GM19238 (cell line): ENCODE data around the gene SELENOI.
"Not testable (repeated sequence)": the region's sequence is repeated elsewhere in the genome, so short reads cannot be mapped to it uniquely, and the experiment has no call there.

ENCODE experiments used
- DNase-seq: peaks from one replicate; pipeline ENCODE4 v3.0.0; 2011; ENCODE audit warnings: low spot score; ENCODE audit not compliant: insufficient read length

The SELENOI gene

GRCh38 chr2:26345545-26346453 is at the start of gene SELENOI:
Gene SELENOI, plus strand, starts transcription at chr2:26346143. Its CDS starts 90 bp downstream, at chr2:26346233.
- peak; percentile 79 for DNase-seq

GRCh38 chr2:26297061-26297460 is 48.9 kb upstream of the SELENOI start:
- DNase-seq = no peak

DNA sequence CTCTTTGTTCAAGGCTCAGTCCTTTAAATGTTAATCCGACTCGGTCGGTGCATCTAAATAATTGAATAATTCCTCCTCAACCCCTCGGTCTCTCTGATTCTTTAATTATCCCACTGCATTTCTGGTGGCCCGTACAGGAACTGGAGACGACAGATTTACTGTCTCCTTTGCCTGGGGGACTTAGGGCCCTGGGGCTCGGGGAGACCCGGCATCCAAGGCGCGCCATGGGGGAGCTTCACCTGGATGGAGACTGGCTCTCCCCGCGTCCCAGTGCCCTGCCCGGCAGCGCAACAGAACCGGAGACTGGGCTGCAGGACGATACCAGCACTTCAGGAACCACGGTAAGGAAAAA is 47.7 kb upstream of the SELENOI start:
- no peak for DNase-seq

DNA sequence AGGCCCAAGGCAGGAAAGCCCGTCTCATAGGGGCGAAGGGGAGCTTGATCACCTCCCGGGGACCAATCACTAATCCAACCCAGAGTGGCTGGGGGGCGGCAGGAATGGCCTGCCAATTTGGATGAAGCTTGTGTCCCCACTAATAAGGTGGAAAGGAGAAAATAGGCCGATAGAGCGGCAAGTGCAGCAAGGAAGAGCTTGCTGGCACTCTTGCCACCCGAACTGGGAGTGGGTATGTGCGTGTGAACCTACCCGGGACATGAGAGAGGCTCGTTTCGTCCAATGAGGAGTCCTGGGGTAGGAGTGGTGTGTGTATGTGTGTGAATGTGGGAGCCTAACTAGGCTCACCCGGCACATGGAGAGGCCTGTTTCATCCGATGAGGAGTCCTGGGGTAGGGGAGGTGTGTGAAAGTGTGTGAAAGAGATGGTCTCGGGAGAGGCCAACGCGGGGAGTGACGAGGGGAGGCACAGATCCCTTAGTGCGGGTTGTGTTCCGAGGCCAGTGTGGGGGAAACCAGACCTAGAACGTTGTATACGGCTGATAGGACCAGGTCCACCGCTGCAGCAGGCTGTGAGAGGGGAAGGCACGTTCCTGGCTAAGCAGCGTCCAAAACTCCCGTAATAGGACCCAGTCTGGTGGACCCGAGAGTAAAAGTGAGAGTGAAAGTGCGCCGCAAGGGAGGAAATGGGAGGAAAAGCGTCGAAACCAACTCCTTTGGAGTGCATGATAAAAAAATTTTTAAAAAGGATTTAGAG is 47.1 kb upstream of the SELENOI start:
- no peak for DNase-seq

- no peak for DNase-seq
Observed at GRCh38 chr2:26299471-26300101, 46.4 kb upstream of the SELENOI start.

- DNase-seq = no peak
Observed at GRCh38 chr2:26300234-26300925, 45.6 kb upstream of the SELENOI start.

- DNase-seq = no peak
Observed at GRCh38 chr2:26302846-26303245, 43.1 kb upstream of the SELENOI start.

- not testable (repeated sequence) for DNase-seq
Observed at GRCh38 chr2:26305094-26305493, 40.8 kb upstream of the SELENOI start.

GRCh38 chr2:26305540-26305939 is 40.4 kb upstream of the SELENOI start:
- no peak for DNase-seq

DNA sequence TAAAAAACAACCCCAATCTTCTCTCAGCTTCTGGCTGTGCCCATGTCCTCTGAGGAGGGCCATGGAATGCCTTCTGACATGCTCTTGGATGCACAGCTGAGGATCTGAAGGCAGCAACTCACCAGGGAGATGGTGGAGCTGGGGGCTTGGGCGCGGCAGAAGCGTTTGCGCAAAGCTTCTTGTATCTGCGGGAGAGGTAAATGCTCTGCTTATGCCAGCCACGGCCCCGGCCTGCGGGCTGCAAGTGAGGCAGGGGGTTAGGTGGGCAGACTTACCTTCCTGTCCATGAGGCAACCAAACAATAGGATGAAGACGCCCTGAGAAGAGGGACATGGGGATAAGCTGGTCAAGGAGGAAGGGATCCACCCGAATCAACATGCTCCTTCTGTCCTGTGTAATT is 36.0 kb upstream of the SELENOI start:
- no peak for DNase-seq

DNA sequence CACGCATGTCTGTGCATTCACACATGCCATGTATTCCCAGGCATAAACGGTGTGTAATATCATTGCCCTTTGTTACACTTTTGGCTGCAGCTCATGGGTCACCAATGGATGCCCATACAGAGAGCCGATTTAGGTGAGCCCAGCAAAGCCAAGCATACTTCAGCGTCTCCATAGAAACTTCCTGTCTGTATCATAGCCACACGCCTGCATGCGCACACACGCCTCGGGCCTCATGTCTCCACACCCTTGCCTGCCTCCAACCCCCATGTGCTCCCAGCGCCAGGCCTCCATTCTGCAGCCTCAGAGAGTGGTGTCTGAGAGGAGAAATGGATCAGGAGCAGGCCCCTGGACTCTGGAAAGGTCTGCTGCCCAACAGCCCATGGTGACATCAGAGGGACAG is 33.5 kb upstream of the SELENOI start:
- DNase-seq = no peak

DNA sequence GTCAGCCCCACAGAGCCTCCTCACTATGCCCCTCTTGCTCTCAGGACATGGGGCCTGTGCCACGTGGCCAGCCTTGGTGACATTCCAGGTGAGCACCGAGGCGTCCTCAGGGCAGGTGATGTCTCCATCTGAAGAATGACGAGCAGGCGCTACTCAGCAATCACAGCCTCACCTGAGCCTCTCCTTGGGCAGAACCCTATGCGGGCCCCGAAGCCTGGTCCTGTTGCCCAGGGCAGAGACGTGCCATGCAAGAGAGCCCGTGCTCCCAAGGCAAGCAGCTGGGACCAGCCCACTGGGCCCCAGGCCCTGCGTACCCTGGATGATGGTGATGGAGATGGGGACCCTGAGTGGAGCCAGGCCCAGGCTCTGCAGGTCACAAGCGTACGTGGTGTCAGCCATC is 32.5 kb upstream of the SELENOI start:
- no peak for DNase-seq

- DNase-seq = no peak
Observed at GRCh38 chr2:26314243-26314642, 31.7 kb upstream of the SELENOI start.

- DNase-seq = no peak
Observed at GRCh38 chr2:26316041-26316440, 29.9 kb upstream of the SELENOI start.

GRCh38 chr2:26316845-26317244 is 29.1 kb upstream of the SELENOI start:
- DNase-seq = no peak

GRCh38 chr2:26317377-26318105 is 28.4 kb upstream of the SELENOI start:
- no peak for DNase-seq

GRCh38 chr2:26318950-26319349 is 27.0 kb upstream of the SELENOI start:
- no peak for DNase-seq

DNA sequence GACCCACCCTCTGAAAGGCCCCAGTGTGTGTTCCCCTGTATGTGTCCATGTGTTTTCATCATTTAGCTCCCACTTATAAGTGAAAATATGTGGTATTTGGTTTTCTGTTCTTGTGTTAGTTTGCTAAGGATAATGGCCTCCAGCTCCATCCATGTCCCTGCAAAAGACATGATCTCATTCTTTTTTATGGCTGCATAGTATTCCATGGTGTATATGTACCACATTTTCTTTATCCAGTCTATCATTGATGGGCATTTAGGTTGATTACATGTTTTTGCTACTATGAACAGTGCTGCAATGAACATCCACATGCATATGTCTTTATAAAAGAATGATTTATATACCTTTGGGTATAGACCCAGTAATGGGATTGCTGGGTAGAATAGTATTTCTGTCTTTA is 21.5 kb upstream of the SELENOI start:
- DNase-seq = not testable (repeated sequence)

- no peak for DNase-seq
Observed at GRCh38 chr2:26324903-26325302, 21.0 kb upstream of the SELENOI start.

DNA sequence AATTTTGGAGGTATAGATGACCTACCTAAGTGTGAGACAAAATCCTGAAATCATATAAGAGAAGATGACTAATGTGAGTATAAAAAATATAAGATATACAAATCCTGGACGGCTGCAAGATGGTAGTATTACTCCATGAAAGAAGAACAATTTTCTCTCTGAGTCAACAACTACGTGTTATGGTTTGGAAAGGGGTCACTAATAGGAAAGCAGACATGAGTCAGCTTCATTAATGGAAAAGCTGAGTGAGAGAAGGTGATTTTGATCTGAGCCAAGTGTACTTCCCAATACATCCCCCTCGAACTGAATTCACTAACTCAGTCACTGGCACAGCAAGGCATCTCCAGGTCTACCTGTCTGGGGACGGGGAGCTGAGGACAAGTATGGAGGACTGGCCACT is 20.1 kb upstream of the SELENOI start:
- no peak for DNase-seq

DNA sequence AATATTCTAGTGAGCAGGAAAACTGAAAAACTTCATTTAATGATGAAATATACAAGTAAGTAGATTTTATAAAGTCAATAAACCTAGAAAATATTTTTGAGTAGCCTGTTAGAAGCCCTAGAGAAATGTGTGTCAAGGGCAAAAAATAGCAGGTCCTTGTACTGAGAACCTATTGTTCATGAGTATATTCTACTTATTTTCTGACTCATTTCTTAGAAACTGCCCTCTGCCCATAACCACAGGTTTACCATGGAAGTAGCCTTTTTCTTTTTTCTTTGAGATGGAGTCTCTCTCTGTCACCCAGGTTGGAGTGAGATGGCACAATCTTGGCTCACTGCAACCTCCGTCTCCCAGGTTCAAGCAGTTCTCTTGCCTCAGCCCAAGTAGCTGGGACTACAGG is 19.4 kb upstream of the SELENOI start:
- no peak for DNase-seq
